SK-N-SH (cell line): ENCODE results near the gene OPCML.

Experiments
- FOXM1 ChIP-seq: IDR thresholded peaks from 2 replicates; pipeline ENCODE4 v1.4.0; 2012; ENCODE audit warnings: low read depth, mild to moderate bottlenecking
- POLR2AphosphoS5 ChIP-seq: IDR thresholded peaks from 2 replicates; pipeline ENCODE4 v1.6.1; 2012; ENCODE audit warnings: low read depth, low read length
- RCOR1 ChIP-seq: fragments of 150-350 bp; IDR thresholded peaks from 2 replicates; pipeline ENCODE4 v1.6.1; 2017; ENCODE audit warnings: antibody characterized with exemption, low read length
- SMC3 ChIP-seq: IDR thresholded peaks from 2 replicates; pipeline ENCODE4 v1.6.1; 2012; ENCODE audit warnings: low read depth, low read length, improper control_type of control experiment
- TF ChIP-seq, protein P1 (sequence below): IDR thresholded peaks from 2 replicates; pipeline ENCODE4 v1.4.0; 2012; ENCODE audit warnings: low read depth
- TF ChIP-seq, protein P2 (sequence below): fragments of 200-600 bp; sonication (generic); IDR thresholded peaks from 2 replicates; pipeline ENCODE4 v1.6.1; 2017; ENCODE audit warnings: antibody characterized with exemption, mild to moderate bottlenecking, moderate library complexity
- TF ChIP-seq, protein P3 (sequence below): IDR thresholded peaks from 2 replicates; pipeline ENCODE4 v1.6.1; 2012; ENCODE audit warnings: mild to moderate bottlenecking, low read depth, low read length, moderate library complexity

DNA sequence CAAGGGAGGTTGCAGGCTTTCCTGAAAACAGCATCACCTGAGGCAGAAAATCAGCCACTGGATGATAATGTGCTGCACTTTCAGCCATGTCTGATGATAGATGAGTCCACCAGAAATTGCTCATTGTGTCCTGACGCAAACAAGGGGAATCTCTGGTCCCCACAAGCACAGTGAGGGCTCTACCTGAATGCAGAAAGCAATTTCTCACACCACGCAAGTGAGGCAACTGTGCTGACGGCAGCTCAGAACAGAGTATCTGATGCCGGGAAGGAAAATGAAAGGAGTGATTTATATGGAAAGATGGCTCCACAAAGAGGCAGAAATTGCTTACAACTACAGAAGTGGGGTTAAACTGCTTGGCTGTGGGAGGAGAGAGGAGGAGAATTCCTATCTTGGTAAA is 867.1 kb downstream of the OPCML start:
- TF ChIP-seq SMC3: no peak
- TF ChIP-seq, protein P1, sequence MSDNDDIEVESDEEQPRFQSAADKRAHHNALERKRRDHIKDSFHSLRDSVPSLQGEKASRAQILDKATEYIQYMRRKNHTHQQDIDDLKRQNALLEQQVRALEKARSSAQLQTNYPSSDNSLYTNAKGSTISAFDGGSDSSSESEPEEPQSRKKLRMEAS: no peak
- TF ChIP-seq, protein P2, sequence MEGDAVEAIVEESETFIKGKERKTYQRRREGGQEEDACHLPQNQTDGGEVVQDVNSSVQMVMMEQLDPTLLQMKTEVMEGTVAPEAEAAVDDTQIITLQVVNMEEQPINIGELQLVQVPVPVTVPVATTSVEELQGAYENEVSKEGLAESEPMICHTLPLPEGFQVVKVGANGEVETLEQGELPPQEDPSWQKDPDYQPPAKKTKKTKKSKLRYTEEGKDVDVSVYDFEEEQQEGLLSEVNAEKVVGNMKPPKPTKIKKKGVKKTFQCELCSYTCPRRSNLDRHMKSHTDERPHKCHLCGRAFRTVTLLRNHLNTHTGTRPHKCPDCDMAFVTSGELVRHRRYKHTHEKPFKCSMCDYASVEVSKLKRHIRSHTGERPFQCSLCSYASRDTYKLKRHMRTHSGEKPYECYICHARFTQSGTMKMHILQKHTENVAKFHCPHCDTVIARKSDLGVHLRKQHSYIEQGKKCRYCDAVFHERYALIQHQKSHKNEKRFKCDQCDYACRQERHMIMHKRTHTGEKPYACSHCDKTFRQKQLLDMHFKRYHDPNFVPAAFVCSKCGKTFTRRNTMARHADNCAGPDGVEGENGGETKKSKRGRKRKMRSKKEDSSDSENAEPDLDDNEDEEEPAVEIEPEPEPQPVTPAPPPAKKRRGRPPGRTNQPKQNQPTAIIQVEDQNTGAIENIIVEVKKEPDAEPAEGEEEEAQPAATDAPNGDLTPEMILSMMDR: no peak
- no peak for TF ChIP-seq FOXM1
- TF ChIP-seq, protein P3, sequence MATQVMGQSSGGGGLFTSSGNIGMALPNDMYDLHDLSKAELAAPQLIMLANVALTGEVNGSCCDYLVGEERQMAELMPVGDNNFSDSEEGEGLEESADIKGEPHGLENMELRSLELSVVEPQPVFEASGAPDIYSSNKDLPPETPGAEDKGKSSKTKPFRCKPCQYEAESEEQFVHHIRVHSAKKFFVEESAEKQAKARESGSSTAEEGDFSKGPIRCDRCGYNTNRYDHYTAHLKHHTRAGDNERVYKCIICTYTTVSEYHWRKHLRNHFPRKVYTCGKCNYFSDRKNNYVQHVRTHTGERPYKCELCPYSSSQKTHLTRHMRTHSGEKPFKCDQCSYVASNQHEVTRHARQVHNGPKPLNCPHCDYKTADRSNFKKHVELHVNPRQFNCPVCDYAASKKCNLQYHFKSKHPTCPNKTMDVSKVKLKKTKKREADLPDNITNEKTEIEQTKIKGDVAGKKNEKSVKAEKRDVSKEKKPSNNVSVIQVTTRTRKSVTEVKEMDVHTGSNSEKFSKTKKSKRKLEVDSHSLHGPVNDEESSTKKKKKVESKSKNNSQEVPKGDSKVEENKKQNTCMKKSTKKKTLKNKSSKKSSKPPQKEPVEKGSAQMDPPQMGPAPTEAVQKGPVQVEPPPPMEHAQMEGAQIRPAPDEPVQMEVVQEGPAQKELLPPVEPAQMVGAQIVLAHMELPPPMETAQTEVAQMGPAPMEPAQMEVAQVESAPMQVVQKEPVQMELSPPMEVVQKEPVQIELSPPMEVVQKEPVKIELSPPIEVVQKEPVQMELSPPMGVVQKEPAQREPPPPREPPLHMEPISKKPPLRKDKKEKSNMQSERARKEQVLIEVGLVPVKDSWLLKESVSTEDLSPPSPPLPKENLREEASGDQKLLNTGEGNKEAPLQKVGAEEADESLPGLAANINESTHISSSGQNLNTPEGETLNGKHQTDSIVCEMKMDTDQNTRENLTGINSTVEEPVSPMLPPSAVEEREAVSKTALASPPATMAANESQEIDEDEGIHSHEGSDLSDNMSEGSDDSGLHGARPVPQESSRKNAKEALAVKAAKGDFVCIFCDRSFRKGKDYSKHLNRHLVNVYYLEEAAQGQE: no peak
- TF ChIP-seq RCOR1: no peak
- no peak for TF ChIP-seq POLR2AphosphoS5
